Neural progenitor cell (in vitro differentiated cells): ENCODE data around the gene MACROD2. TPM values are rescaled to one million over a fixed set of nuclear protein-coding genes. Genes with fewer than 3 reads are reported as not detected.

Experiments used
- DNase-seq: peaks from one replicate; pipeline ENCODE4 v3.0.0-alpha.2; 2016; ENCODE audit warnings: low spot score
- H2AFZ ChIP-seq: fragments of 200-600 bp; sonication (generic); replicated peaks from 2 replicates; pipeline ENCODE4 v1.6.1; 2016; ENCODE audit warnings: antibody characterized with exemption
- H3F3A ChIP-seq: fragments of 200-600 bp; sonication (generic); 2 replicates; pipeline ENCODE4 v1.6.1; 2016; ENCODE audit warnings: antibody characterized with exemption, low read depth
- H3K27ac ChIP-seq: fragments of 200-600 bp; sonication (generic); 2 replicates; pipeline ENCODE4 v1.5.1; 2016; ENCODE audit warnings: mild to moderate bottlenecking
- H3K27me3 ChIP-seq: fragments of 200-600 bp; sonication (generic); 2 replicates; pipeline ENCODE4 v1.6.1; 2016; ENCODE audit warnings: mild to moderate bottlenecking, moderate library complexity
- H3K36me3 ChIP-seq: fragments of 200-600 bp; sonication (generic); 2 replicates; pipeline ENCODE4 v1.5.1; 2016
- H3K4me1 ChIP-seq: fragments of 200-600 bp; sonication (generic); 2 replicates; pipeline ENCODE4 v1.6.1; 2016; ENCODE audit warnings: mixed run types
- H3K4me2 ChIP-seq: fragments of 200-600 bp; sonication (generic); 2 replicates; pipeline ENCODE4 v1.6.1; 2016
- H3K4me3 ChIP-seq: fragments of 200-600 bp; sonication (generic); 2 replicates; pipeline ENCODE4 v1.5.1; 2016
- H3K79me2 ChIP-seq: fragments of 200-600 bp; sonication (generic); 2 replicates; pipeline ENCODE4 v1.6.1; 2016; ENCODE audit warnings: low read depth
- H3K9ac ChIP-seq: fragments of 200-600 bp; sonication (generic); 2 replicates; pipeline ENCODE4 v1.6.1; 2016
- H3K9me3 ChIP-seq: fragments of 200-600 bp; sonication (generic); 2 replicates; pipeline ENCODE4 v1.5.1; 2016; ENCODE audit warnings: low read depth
- H4K20me1 ChIP-seq: fragments of 200-600 bp; sonication (generic); 2 replicates; pipeline ENCODE4 v1.6.1; 2016; ENCODE audit warnings: low read depth
- H3K27ac Mint-ChIP-seq: 3 replicates; pipeline ENCODE4 v1.8.0; 2021; ENCODE audit warnings: mixed read lengths
- H3K27me3 Mint-ChIP-seq: 2 replicates; pipeline ENCODE4 v1.8.0; 2022; ENCODE audit warnings: low read depth, mild to moderate bottlenecking, inconsistent platforms, moderate library complexity, mixed read lengths; ENCODE audit not compliant: insufficient read depth
- H3K36me3 Mint-ChIP-seq: 3 replicates; pipeline ENCODE4 v1.8.0; 2021; ENCODE audit warnings: mixed read lengths
- H3K4me1 Mint-ChIP-seq: 3 replicates; pipeline ENCODE4 v1.8.0; 2021; ENCODE audit warnings: mixed read lengths
- H3K4me3 Mint-ChIP-seq: 3 replicates; pipeline ENCODE4 v1.8.0; 2021; ENCODE audit warnings: mild to moderate bottlenecking, moderate library complexity, mixed read lengths
- H3K9me3 Mint-ChIP-seq: 3 replicates; pipeline ENCODE4 v1.8.0; 2020; ENCODE audit warnings: mixed read lengths
- CTCF ChIP-seq: fragments of 200-600 bp; sonication (generic); IDR thresholded peaks from 2 replicates; pipeline ENCODE4 v1.5.1; 2017; ENCODE audit warnings: antibody characterized with exemption, mild to moderate bottlenecking
- EZH2 ChIP-seq: fragments of 200-600 bp; sonication (generic); IDR thresholded peaks from 2 replicates; pipeline ENCODE4 v1.6.1; 2017; ENCODE audit warnings: antibody characterized with exemption, mild to moderate bottlenecking, moderate library complexity
- EZH2phosphoT487 ChIP-seq: fragments of 200-600 bp; sonication (generic); IDR thresholded peaks from 2 replicates; pipeline ENCODE4 v1.6.1; 2017; ENCODE audit warnings: antibody characterized with exemption
- total RNA-seq: library from RNA; depleted of rRNA; stranded (reverse); fragments of >200 nt; gene quantifications from 2 replicates; pipeline ENCODE4 v1.2.3, GENCODE V29; 2015; ENCODE audit warnings: low replicate concordance

Gene MACROD2
- total RNA-seq, 1 donor from 2014 or later, result 11.9 TPM

DNA sequence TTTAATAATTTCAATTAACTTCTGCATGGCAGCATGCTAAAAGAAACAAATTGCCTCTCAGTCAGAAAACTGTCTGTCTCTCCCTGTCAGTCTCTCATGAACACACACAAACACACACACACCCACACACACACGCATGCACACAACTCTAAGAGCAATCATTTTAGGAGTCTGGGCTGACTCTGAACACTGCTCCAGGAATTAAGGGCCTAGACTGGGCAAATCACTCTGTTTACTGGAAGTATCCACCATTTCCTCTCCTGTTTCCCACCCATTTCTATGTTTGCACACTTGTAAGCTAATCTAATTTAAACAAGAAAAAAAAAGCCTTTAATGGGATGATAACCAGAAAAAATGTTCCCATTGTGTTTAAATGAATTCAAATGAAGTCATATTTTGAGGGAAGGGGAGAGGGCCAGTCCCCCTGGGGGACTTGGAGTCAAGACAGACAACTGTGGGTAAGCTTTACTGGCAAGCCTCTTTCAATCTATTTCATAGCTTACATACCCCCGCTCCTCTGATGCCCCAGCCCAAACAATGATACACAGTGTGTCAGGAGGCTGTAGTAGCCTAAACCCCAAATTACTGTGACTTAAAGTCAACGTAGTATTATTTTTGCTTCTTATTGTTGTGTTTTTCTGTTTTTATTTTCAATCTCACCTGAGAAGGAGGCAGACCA is 789.9 kb downstream of the MACROD2 start:
- Histone ChIP-seq H4K20me1 (no peaks in the 10 kb centered on the region), H3K27ac (no peak overlapping the region), H3K36me3 (no peaks in the 10 kb centered on the region), H3K9ac (no peak overlapping the region), H2AFZ (no peak overlapping the region), H3K4me2 (no peak overlapping the region), H3K4me1 (no peaks in the 10 kb centered on the region), H3K9me3 (no peaks in the 10 kb centered on the region), H3K4me3 (no peak overlapping the region), H3F3A (no peaks in the 10 kb centered on the region), H3K27me3 (no peaks in the 10 kb centered on the region), H3K79me2 (no peaks in the 10 kb centered on the region)
- peaks cover 3% of the 10 kb centered on the region for H3K4me1 Mint-ChIP-seq
- peak overlapping the region; percentile 4 for H3K27ac Mint-ChIP-seq
- no peak for DNase-seq
- peaks cover 3% of the 10 kb centered on the region for H3K9me3 Mint-ChIP-seq
- H3K4me3 Mint-ChIP-seq, result no peak overlapping the region
- no peak for TF ChIP-seq EZH2phosphoT487
- no peak for TF ChIP-seq CTCF
- TF ChIP-seq EZH2, result no peak
- H3K27me3 Mint-ChIP-seq, result no peaks in the 10 kb centered on the region
- no peaks in the 10 kb centered on the region for H3K36me3 Mint-ChIP-seq

DNA sequence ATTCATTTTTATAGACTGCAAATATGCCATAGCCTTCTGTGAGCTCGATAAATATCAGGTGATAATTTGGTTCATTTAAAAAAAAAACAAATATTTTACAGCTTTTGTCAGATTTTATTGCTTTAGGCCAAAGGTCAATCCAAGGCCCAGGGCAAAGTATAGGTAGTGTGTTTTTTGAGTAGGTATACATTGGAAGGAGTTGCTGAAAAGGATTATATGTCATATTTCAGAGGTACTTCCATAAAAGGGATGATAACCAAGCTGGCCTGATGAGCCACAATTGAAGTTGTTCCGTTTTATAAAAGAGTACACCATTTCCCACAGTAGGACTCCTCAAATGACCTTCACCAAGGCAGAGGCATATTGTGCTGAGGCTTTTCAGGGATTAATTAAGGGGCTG is 794.9 kb downstream of the MACROD2 start:
- Mint-ChIP-seq H3K36me3 (no peaks in the 10 kb centered on the region), H3K27me3 (no peaks in the 10 kb centered on the region), H3K4me3 (no peak overlapping the region), H3K27ac (no peak overlapping the region), H3K9me3 (no peaks in the 10 kb centered on the region), H3K4me1 (peaks cover 2% of the 10 kb centered on the region)
- H3K79me2 ChIP-seq, result no peaks in the 10 kb centered on the region
- H3F3A ChIP-seq, result no peaks in the 10 kb centered on the region
- H3K36me3 ChIP-seq, result no peaks in the 10 kb centered on the region
- H3K27me3 ChIP-seq, result no peaks in the 10 kb centered on the region
- H3K4me1 ChIP-seq, result no peaks in the 10 kb centered on the region
- no peak overlapping the region for H2AFZ ChIP-seq
- no peaks in the 10 kb centered on the region for H4K20me1 ChIP-seq
- no peak overlapping the region for H3K4me2 ChIP-seq
- H3K9me3 ChIP-seq, result no peaks in the 10 kb centered on the region
- H3K9ac ChIP-seq, result no peak overlapping the region
- H3K27ac ChIP-seq, result no peak overlapping the region
- no peak overlapping the region for H3K4me3 ChIP-seq
- TF ChIP-seq CTCF, result no peak
- no peak for TF ChIP-seq EZH2phosphoT487
- TF ChIP-seq EZH2, result no peak
- DNase-seq, result no peak

DNA sequence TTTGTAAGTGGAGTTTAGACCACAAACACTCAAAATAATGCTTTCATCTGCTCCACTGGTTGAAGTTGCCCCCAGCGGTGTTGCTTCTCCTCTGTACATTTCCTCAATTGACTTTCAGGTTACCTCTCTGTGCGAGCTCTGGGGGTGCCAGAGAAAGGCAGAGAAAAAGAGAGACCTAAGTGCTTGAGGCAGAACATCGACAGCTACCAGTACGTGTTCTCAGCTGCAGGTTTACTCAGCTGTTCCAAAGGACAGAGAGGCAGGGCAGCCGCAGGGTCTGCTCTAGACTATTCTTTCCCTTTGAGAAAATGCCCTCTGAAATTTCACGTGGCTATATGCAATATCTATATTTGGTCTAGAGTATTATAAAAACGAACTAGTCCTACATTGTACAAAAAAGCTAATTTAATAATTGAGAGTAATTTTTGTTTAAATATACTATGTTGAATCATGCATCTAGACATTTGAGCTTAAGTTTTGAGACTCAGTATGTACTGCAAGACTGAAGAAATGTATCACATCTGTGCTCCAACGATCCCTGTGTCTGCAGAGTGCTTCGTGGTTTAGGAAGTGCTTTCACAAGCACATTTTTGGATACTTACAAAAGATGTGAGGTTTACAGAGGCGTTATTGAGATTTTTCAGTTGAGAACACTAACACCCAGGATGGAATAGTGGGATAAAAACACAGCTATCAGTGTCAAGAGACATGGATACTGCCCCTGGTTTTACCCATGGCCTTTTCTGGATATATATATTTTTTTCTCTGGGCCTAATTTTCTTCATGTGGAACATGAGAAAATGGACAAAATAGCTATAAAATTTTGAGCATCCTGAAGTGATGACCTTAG is 795.7 kb downstream of the MACROD2 start:
- H3K4me3 ChIP-seq, result no peak overlapping the region
- no peaks in the 10 kb centered on the region for H3K4me1 ChIP-seq
- Mint-ChIP-seq H3K4me3 (no peak overlapping the region), H3K9me3 (peaks cover under 1% of the 10 kb centered on the region), H3K27ac (no peak overlapping the region), H3K4me1 (peaks cover 2% of the 10 kb centered on the region), H3K27me3 (no peaks in the 10 kb centered on the region), H3K36me3 (no peaks in the 10 kb centered on the region)
- H3K9me3 ChIP-seq, result no peaks in the 10 kb centered on the region
- H3K36me3 ChIP-seq, result no peaks in the 10 kb centered on the region
- TF ChIP-seq CTCF (no peak), EZH2phosphoT487 (no peak), EZH2 (no peak)
- no peaks in the 10 kb centered on the region for H3K79me2 ChIP-seq
- peak; percentile 8 for DNase-seq
- H4K20me1 ChIP-seq, result no peaks in the 10 kb centered on the region
- no peak overlapping the region for H3K9ac ChIP-seq
- H3K4me2 ChIP-seq, result no peak overlapping the region
- H3K27me3 ChIP-seq, result no peaks in the 10 kb centered on the region
- no peak overlapping the region for H3K27ac ChIP-seq
- H3F3A ChIP-seq, result no peaks in the 10 kb centered on the region
- H2AFZ ChIP-seq, result no peak overlapping the region
